Stimulated activated CD4-positive, alpha-beta T cell treated with anti-CD3 and anti-CD28 coated beads, Interleukin-12 subunit alpha, Interleukin-12 subunit beta, amount 100 ng/mL, for 4 hours (primary cell): Measurements from ENCODE around the gene MS4A18.
A peak's percentile ranks its signal among the peaks of the same experiment; 100 is the strongest.

Experiments used
- DNase-seq: peaks from one replicate; pipeline ENCODE4 v3.0.0-alpha.2; 2020

Gene MS4A18

DNA sequence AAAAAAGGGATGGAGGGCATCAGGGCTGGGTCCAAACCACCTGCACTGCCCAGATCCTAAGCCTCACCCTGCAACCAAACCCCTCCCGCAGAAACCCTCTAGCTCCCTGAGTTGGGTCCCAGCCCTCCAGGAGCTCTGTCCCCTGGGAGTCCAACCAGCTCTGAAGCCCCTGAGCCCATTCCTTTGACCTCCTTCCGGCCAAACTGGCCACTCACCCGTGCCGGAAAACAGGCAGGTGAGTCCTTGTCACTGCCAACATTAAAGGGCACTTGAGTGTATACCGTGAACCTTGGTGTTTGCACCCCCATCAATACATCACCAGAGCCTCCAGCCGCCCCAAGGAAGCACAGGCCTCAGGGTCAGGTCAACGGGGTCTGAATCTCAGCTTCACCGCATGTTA lies 43.7 kb downstream of the MS4A18 start:
- DNase-seq: no peak

DNA sequence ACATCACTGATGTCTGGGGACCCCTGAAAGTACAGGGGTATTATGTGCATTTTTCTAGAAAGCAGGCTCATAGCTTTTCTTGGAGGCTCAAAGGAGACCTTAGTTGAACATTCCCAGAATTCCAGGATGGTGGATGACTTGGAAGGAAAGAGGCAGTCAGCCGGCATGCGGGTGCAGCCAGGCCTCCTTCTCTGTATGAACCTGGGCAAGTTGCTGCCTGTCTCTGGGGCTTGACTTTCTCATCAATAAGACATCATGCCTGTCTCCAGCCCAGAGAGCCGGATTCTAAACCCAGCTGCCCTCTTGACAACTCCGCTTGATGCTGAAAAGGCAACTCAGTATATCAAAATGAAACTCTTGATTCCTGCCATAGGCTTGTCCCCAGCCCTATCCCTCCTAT lies 44.8 kb downstream of the MS4A18 start:
- DNase-seq: no peak

DNA sequence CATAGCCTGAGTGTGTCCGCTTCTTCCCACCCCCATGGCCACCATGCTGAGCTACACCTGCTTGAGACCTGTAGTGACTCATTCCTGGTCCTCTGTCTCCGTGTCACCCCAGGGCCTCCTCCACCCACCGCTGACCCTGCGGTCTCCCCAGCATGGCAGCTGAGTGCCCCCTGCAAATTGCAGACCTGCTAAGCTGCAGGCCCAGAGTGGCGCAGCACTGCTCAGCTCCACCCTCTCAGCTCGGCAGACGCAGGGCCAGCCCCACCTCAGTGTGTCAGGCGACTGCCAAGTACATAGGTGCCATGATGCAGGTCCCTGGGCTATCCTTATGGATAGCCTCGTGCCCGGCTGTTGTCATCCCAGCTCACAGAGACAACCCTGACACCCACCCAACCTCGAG lies 45.3 kb downstream of the MS4A18 start:
- no peak for DNase-seq

DNA sequence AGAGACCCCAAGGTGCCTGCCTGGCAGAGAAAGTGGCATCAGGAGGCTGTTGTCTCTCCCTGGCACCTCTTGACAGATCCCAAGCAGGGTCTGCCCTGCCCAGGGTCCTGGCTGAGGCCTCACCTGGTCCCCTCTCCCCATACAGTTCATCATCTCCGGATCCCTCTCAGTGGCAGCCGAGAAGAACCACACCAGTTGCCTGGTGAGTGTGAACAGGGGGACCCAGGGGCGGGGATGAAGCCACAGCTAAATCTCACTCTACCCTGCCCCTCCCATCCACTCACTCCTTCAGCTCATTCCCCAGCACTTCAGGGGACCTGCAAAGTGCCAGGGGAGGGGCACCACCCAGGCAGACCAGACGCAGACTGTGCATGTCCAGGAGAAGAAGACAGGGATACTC lies 46.6 kb downstream of the MS4A18 start:
- no peak for DNase-seq

DNA sequence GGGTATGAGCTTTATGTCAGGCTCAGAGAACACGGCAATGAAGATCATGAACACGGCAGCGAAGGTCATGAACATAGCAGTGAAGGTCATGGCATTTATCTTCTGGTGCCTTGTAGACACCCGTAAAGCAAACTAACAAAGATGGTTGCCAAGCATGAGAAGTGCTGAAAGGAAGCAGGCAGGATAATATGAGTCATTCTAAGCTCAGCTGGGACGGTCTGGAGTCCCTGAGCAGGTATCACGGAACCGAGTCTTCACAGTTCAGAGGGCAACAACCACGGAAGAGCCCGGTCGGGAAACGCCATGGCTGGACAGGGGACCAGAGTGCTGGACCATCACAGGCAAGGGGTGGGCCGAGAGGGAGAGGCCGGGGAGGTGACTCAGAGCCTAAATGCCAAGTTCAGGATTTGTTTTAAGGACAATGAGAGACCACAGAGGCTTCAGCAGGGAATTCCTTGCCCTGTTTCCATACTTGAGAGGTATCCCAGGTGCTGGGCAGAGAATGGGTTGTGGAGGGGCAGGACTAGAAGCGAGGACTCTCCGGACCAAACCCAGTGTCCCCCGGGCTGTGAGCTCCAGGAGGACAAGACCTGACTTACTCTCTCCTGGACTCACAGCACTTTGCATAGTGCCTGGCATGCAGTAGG lies 47.5 kb downstream of the MS4A18 start:
- DNase-seq: no peak

DNA sequence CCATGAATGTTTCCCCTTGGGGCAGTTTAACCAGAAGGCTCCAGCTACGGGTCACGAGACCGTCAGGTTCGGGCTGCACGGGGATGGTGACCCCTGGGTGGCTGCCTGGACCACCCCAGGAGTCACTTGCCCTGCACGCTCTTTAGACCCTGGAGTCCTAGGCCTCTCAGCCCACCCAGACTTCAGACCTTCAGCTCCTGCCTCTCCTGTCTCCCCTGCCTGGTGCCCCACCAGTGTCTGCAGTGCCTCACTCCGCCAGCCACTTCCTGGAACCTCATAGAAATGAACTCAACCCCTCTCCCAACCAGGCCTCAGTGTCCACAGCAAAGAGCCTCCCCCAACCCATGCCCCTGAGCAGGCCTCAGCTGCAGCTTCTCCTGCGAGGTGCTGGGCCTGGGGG lies 48.1 kb downstream of the MS4A18 start:
- DNase-seq: no peak

DNA sequence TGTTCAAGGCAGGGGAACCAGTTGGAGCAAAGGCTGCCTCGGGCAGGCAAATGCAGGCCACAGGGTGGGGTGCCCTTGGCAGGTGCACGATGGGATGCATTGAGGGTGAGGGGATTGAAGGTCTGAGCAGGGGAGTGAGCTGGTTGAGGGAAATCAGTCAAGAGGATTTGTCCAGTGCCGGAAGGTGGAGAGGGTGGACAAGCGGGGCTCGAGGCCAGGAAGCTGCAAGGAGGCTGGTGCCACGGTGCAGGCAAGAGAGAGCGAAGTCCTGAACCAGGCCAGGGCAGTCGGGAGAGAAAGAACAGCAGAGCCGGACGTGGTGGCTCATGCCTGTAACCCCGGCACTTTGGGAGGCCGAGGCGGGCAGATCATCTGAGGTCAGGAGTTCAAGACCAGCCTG lies 50.2 kb downstream of the MS4A18 start:
- no peak for DNase-seq

DNA sequence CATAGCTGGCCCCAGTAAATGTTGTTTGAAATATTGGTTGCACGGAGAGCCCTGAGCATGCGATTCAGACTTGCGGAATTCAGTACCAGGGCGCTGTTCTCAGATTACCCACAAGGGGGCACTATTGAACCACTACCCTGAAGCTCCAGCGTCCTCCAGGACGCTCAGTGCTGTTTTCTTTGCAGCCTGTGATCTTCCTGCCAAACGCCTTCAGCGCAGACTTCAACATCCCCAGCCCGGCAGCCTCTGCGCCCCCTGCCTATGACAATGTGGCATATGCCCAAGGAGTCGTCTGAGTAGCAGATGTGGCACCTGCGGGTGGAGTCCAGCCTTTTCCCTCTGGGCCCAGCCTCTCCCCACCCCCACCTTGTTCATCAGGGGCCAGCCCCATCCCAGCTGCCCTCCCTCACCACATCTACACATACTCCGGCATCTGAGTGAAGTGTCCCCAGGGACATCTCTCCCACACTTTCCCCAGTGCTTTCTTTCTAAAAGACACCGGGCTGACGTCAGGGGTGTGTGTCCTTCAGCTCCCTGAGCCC lies 51.0 kb downstream of the MS4A18 start:
- peak; percentile 78 for DNase-seq

DNA sequence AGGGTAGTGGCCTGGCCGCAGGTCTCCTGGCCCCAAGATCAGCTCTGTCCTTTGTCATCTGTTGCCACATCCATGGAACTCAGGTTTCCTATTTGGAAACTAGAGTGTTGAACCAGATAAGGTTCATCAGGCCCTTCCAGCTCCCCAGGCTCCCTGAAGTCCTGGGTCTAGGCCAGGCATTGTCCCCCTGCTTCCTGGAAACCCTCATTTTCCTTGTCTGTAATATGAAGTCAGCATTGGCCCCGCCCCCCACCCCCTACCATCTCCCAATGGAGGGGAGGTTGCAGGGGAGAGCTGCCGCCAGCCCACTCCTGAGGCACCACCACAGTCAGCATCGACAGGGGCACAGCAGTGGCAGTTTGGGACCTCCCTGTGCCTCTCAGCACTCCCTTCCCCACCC lies 51.6 kb downstream of the MS4A18 start:
- no peak for DNase-seq

DNA sequence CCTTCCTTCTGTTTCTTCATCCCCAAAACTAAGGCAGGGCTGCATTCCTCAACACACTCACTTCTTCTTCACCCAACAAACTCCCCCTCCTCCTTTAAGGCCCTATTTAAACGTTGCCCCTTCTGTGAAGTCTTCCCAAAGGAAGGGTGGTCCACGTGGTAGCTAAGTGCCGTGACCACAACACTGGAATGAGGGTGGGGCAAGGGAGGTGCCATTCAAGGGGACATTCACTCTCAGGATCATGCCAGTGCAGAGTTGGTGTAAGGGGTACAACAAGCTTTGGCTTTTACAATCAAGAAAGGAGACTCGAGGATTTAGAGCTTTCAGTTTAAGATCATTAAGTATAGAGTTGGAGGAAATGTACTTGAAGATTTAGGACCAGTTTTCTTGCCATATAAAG lies 52.6 kb downstream of the MS4A18 start:
- DNase-seq: no peak

DNA sequence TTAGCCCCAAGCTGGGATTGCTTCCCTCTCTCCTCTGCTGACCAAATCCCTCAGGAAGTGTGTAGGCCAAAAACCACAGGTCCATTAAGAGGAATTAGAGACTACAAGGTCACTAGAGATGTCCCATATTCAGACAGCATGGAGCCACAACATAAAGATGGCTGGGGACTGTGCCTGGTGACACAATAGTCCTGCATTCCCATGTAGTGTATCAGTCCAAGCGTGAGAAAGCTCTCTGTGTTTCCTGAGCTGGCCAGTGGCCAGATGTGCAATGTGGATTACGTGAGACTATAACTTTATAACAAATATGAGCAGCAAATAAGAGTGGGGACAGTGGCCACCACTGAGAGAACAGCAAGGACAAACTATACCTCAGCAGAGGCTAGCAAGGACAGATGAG lies 53.1 kb downstream of the MS4A18 start:
- DNase-seq: no peak

DNA sequence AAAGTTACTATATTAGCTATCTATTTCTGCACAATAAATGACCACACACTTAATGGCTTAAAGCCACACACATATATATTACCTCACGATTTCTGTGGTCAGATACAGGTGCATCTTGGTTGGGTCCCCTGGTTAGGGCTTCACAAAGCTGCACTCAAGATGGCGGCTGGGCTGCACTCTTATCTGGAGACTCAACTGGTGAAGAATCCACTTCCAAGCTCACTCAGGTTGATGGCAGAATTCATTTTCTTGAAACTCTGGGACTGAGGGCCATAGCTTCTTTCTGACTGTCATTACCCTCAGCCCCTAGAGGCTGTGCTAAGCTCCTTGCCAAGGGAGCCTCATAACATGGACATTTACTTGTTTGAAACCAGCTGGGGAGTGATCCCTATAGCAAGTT lies 55.5 kb downstream of the MS4A18 start:
- DNase-seq: no peak

DNA sequence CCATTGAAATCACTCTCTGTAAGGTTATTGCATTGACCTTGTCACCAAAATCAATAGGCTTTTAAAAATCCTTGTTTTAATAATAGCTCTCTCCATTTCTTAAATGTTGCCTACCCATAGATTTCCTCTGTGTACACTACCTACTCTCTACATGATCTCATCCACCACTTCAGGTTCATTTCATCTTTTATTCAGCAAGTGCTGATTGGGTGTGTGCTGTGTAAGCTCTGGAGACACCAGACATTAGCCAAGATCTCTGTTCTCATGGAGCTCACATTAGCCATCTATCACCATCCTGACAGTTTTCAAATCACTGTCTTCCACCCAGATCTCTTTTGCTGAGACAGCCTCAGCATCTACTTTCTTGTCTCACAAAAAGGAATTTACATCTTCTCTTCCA lies 56.3 kb downstream of the MS4A18 start:
- DNase-seq: no peak

DNA sequence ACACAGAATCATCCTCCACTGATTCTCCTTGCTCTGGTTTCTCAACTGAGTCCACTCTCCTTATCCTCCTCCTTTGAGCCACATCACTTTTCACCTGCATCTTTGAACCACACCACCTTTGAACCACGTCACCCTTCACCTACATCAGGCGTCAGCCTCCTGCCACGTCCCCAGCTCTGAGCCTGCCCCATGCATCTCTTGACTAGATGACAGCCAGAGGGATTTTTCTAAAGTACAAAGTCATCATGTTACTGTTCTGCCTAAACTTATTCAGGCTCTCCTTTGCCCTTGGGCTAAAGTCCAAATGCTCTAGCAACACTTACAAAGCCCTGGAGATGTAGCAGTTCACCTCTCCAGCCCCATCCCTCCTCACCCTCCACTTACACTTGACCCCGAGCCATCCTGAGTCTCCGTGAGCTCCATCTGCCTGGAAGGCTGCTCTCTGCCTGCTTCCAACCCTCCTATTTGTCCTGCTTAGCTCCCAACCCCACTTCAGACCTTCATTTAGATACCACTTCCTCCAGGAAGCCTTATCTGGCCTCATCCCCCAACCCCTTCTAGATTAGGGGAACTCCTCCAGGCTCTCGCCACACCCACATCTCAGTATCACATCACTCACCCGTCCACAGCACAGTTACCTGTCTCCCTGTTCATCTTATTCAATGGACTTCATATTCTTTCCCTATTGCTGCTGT lies 56.9 kb downstream of the MS4A18 start:
- no peak for DNase-seq

DNA sequence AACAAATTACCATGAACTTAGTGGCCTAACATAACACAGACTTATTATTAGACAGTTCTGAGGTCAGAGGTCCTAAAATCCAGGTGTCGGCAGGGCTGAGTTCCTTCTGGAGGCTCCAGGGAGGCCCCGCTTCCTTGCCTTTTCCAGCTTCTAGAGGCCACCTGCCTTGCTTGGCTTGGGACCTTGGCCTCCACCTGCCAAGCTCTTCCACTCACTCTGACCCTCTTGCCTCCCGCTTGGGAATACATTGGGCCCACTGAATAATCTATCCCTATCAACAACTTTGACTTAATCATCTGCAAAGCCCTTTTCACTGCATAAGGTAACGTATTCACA lies 57.4 kb downstream of the MS4A18 start:
- DNase-seq: no peak

DNA sequence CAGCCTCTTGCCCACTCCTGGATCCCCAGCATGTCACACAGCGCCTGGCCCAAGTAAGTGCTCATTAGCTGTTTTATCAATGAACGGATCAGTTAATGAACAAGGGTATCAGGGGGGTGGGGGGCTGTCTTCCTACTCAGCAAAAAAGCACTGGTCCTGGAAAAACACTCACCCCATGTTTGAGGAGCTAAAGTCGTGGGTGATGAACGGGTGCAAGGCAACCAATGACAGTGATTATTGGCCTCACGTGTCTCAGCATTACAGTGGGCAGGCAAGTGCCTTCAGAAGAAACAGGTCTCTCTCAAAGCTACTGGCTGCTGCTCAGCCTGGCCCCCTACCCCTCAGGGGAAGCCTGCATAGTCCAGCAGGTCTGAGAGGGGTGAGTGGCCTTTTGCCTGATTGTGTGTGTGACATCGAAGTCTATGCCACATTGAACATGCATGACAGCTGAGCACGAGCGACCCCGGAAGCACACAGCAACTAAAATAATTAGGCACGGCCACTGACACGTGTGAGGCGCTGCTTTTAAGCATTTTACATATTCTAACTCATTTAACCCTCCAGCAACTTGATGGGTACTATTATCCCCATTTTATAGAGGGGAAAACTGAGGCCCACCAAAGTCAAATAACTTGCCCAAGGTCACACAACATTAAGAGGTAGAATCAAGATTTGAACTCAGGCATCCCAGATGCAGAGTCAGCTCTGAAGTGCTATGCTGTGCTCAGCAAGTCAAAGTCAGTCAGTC lies 58.0 kb downstream of the MS4A18 start:
- DNase-seq: no peak

DNA sequence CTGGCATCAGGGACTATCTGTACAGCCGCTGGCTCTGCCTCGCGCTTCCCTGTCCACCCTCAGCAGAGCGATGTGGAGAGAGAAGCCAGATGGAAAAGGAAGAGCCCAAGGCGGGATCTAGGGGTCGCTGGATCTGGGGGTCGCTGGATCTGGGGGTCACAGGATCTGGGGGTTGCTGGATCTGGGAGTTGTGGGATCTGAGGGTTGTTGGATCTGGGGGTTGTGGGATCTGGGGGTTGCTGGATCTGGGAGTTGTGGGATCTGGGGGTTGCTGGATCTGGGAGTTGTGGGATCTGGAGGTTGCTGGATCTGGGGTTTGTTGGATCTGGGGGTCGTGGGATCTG lies 58.6 kb downstream of the MS4A18 start:
- DNase-seq: no peak

DNA sequence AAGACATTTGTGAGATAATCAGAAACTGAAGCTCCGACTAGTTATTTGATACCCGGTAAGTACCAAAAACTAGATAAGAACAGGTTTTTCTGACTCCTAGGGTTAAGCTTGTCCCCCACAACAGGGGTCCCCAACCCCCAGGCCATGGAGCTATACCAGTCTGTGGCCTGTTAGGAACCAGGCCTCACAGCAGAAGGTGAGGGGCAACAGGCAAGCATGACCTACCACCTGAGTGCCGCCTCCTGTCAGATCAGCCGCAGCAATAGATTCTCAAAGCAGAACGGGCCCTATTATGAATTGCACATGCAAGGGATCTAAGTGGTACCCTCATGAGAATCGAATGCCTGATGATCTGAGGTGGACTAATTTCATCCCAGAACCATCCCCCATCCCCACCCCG lies 59.4 kb downstream of the MS4A18 start:
- no peak for DNase-seq

DNA sequence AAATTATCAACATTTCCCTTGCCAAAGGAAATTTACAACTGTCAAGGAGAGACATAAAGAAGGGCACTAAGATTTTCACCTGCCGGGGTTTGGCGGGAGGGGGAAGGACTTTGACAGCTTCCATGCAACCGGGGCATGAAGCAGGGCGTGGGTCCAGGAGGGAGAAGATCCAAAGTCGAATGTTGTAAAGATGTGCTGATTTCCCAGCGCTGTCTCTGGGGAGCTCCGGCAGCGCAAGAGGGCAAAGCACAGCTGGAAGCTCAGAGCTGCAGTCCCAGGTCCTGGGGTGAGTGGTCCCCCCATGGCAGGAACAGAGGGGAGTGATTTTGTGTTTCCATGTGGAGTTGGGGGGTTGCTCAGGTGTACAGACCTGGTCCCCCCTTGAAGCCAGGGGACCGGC lies 60.6 kb downstream of the MS4A18 start, which contains the start of gene MS4A10:
MS4A10 (plus strand) TSS at position 198 of the 400 bp plus-strand sequence. CDS start 5,003 bp downstream, outside the sequence.
- no peak for DNase-seq

DNA sequence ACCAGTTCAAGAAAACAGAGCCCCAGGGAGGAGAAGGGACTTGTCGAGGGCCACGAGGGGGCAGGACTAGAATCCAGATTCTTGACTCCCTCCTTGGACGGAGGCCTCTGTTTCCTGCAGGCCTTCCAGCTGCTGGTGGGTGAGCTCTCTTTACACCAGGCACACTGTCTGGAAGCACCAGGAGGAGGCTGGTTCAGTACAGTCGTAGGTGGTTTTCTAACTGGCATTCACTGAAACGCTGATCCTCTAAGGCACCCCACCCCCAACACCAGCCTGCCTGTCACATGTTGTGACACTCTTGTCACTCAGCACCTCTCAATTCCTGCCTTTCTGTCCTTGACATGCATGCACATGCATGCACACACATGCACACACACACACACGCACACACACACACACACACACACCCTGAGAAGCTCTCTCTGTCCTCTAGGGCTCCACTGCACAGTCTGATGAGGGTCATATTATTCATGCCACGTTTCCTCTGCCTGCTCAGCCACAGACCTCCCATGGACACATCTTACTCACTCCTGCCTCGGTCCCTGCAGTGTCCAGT lies 61.4 kb downstream of the MS4A18 start:
- no peak for DNase-seq

DNA sequence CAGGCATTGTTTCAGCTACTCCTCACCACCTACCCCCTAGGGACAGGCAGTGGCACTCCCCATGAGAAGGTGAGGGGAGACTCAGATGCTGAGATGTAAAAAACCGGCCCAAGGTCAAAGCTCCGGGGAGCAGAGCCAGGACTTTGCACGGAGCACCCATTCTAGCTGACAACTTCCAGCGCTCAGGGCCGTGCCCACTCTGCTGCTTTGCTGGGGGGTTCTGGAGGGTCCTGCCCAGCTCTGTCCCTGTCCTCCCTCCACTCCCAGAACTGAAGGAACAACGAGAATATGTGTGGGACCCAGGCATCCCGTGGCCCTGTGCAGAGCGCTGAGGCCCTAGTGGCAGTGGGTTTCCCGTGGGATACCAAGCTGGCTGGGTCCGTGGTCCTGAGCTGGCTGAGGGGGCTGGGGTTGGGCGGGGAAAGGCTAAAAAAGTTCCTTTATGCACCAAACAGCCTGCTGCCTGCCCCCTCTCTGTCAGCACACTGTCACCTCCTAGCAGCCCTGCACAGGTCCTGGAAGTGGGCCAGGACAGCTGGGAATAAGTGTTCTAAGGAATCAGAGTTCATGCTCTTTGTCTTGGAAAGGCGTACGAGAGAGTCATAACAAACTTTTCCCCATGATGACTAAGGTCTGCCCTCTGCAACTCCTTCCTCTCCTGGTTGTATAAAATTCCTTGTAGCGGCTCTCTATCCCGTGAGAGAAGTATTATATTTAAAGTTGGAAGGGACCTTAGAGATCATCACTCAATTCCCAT lies 62.5 kb downstream of the MS4A18 start:
- DNase-seq: no peak

DNA sequence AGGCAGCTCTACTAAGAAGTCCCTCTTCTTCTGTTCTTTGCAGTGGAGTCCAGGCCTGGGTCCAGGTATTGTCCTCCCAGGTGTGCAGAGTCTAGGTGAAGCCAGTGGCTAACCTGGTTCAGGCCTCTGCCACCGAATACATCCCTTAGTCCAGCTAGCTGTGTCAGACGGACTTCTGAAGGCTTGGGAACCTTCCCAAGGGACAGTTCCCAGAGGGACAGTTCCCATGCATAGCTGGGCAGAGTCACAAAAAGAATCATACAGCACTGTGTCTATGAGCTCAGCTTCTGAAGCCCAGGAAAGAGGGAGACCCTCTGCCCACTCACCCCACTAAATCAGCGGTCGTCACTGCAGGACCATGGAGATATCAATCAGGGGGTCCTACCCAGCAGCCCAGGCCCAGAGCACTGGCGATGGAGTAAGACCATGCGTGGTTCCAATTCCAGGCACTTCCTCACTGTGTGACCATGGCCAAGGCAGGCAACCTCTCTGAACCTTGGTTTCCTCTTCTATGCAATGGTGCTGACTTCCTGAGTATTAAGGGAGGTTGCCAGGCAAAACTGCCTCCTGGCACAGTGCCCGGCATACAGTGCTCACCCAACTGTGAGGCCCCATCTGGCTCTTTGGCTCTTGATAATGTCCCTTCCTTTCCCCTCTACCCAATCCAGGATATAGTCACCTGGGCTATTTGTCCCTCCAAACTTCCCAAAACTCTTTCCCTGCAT lies 64.0 kb downstream of the MS4A18 start:
- no peak for DNase-seq
